ENCODE results near the gene PDE6A.

The PDE6A gene

DNA sequence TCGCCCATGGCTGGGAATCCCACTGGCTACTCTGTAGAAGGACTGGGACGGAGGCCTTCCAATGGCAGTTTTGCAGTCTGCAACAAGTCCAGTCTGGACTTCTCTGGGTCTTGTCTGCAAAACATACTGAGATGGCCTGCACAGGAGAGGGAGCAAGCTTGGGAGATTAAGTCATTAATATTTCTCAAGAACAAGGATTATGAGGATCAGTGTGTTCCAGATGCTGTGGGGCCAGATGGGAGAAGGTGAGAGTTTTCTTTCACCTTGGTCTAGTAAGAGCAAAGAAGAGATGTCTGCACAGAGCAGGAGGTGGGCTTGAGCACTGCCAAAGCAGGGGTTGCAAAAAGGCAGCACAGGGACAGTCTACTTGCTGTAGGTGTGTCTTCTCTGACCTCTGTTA is at the start of gene PDE6A:
PDE6A (minus strand) TSS at position 128 of the 400 bp plus-strand sequence; CDS start at position 8, 120 bp downstream.
- Histone ChIP-seq H3K36me3 (ENCODE audit: control insufficient read depth in 2 of 2, insufficient read depth in 2 of 2, low read length in 2 of 2) (no peaks in the 10 kb centered on the region), H3K27ac (ENCODE audit: low read length) (no peak within 1 kb of the TSS), H3K27me3 (ENCODE audit: control insufficient read depth in 1 of 2, insufficient read depth in 2 of 2, low read length in 2 of 2) (no peaks in the 10 kb centered on the region), H3K4me1 (ENCODE audit: control insufficient read depth, insufficient read depth, low read length) (no peaks in the 10 kb centered on the region), H3K9ac (ENCODE audit: low read length in 2 of 2) (no peak within 1 kb of the TSS), H3K9me3 (ENCODE audit: control insufficient read depth in 2 of 2, low read length in 2 of 2) (no peaks in the 10 kb centered on the region), H3K4me3 (ENCODE audit: low read length in 2 of 2) (no peak within 1 kb of the TSS)

DNA sequence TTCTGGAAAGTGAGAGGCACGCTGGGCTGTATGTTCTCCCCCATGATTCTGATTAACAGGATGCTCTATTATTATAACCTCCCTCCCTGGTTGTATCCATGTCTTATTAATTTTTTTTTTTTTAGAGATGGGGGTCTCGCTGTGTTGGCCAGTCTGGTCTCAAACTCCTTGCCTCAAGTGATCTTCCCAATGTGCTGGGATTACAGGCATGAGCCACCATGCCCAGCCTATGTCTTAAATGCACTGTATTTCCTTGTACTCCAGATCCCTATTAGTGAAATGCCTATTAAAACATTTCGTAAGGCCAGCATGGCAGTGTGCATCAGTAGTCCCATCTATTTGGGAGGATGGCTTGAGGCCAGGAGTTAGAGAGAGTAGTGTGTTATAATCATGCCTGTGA is 48.9 kb upstream of the PDE6A start:
- H3K4me3 ChIP-seq (ENCODE audit: low read length in 2 of 2), result no peak overlapping the region
- H3K9ac ChIP-seq (ENCODE audit: low read length in 2 of 2), result no peak overlapping the region
- H3K36me3 ChIP-seq (ENCODE audit: control insufficient read depth in 2 of 2, insufficient read depth in 2 of 2, low read length in 2 of 2), result peaks cover 11 to 14% of the 10 kb centered on the region in 2 donors
- H3K27me3 ChIP-seq (ENCODE audit: control insufficient read depth in 1 of 2, insufficient read depth in 2 of 2, low read length in 2 of 2), result no peaks in the 10 kb centered on the region
- no peak overlapping the region for H3K27ac ChIP-seq (ENCODE audit: low read length)
- no peaks in the 10 kb centered on the region for H3K9me3 ChIP-seq (ENCODE audit: control insufficient read depth in 2 of 2, low read length in 2 of 2)
- H3K4me1 ChIP-seq (ENCODE audit: control insufficient read depth, insufficient read depth, low read length), result no peaks in the 10 kb centered on the region

DNA sequence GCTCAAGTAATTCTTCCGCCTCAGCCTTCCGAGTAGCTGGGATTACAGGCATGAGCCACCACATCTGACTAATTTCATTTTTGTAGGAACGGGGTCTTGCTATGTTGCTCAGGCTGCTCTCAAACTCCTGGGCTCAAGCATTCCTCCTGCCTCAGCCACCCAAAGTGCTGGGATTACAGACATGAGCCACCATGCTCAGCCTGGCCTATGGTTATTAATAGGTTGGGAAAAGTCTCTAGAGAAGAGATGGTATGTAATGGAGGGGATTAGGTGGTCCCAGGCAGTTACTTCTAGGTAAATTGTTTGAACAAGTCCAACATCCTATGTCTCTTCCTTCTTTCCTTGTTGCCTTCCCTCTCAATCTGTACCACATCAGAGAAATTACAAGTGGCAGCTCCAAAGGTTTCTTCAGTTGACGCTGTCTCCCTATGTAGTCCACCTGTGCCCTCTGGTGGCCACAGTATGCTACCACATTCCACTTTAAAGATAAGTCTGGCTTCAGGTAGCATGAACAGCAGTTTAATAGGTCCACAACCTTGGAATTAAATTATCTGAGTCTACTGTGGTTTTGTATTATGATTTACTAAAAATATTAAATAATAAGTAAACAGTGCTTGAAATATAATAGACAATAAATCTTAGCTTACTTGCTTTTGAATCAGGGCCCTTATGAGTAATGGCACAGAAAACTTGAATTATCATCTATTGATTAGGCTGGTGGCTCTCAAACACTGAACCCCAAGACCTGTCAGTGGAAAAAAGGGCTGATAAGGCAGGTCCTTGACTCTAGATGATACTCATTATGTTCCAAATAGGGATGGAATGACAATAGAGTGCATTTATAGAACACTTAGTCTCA is 46.2 kb upstream of the PDE6A start:
- H3K9me3 ChIP-seq (ENCODE audit: control insufficient read depth in 2 of 2, low read length in 2 of 2), result no peaks in the 10 kb centered on the region
- H3K4me1 ChIP-seq (ENCODE audit: control insufficient read depth, insufficient read depth, low read length), result no peaks in the 10 kb centered on the region
- no peak overlapping the region for H3K4me3 ChIP-seq (ENCODE audit: low read length in 2 of 2)
- no peak overlapping the region for H3K27ac ChIP-seq (ENCODE audit: low read length)
- no peak overlapping the region for H3K9ac ChIP-seq (ENCODE audit: low read length in 2 of 2)
- H3K36me3 ChIP-seq (ENCODE audit: control insufficient read depth in 2 of 2, insufficient read depth in 2 of 2, low read length in 2 of 2), result peaks cover 11% of the 10 kb centered on the region in 2 donors
- no peaks in the 10 kb centered on the region for H3K27me3 ChIP-seq (ENCODE audit: control insufficient read depth in 1 of 2, insufficient read depth in 2 of 2, low read length in 2 of 2)

DNA sequence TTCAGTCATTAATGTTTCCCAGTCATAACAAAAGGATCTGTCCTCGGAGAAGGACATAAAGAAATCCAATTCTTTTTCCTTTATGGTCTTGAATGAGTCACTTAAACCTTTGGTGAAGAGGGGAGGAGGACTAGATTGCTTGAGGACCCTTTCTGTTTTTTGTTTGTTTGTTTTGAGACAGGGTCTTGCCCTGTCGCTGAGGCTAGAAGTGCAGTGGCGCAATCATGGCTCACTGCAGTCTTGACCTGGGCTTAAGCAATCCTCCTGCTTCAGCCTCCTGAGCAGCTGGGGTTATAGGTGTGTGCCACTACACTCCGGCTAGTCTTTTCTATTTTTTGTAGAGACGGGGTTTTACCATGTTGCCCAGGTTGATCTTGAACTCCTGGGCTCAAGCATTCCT is 43.5 kb upstream of the PDE6A start:
- Histone ChIP-seq H3K9ac (ENCODE audit: low read length in 2 of 2) (no peak overlapping the region), H3K4me3 (ENCODE audit: low read length in 2 of 2) (no peak overlapping the region), H3K4me1 (ENCODE audit: control insufficient read depth, insufficient read depth, low read length) (no peaks in the 10 kb centered on the region)

DNA sequence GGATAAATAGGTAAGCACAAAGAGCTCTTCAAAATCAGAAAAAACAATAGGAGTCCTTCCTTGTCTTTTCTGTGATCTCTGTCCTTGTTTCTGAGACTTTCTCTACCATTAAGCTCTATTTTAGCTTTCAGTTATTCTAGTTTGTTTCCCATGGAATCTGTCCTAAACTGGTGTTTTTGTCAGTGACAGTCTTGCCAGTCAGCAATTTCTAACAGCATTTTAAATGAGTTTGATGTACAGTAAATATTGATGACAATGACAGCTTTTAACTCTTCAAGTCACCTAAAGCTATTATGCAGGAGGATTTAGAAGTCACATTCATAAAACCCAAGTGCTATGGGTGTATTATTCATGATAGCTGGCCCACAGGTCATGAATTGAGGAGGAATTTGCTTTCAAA is 37.9 kb upstream of the PDE6A start:
- no peak overlapping the region for H3K9ac ChIP-seq (ENCODE audit: low read length in 2 of 2)
- H3K4me3 ChIP-seq (ENCODE audit: low read length in 2 of 2), result no peak overlapping the region
- H3K36me3 ChIP-seq (ENCODE audit: control insufficient read depth in 2 of 2, insufficient read depth in 2 of 2, low read length in 2 of 2), result peaks cover 10 to 11% of the 10 kb centered on the region in 2 donors
- H3K27ac ChIP-seq (ENCODE audit: low read length), result no peak overlapping the region
- H3K4me1 ChIP-seq (ENCODE audit: control insufficient read depth, insufficient read depth, low read length), result peaks cover 3% of the 10 kb centered on the region
- no peaks in the 10 kb centered on the region for H3K27me3 ChIP-seq (ENCODE audit: control insufficient read depth in 1 of 2, insufficient read depth in 2 of 2, low read length in 2 of 2)
- H3K9me3 ChIP-seq (ENCODE audit: control insufficient read depth in 2 of 2, low read length in 2 of 2), result no peaks in the 10 kb centered on the region

More for the DNA sequence above, 43.5 kb upstream of the PDE6A start:
- Histone ChIP-seq H3K27ac (ENCODE audit: low read length) (no peak overlapping the region), H3K27me3 (ENCODE audit: control insufficient read depth in 1 of 2, insufficient read depth in 2 of 2, low read length in 2 of 2) (no peaks in the 10 kb centered on the region), H3K36me3 (ENCODE audit: control insufficient read depth in 2 of 2, insufficient read depth in 2 of 2, low read length in 2 of 2) (peaks cover 0 to 2% of the 10 kb centered on the region in 2 donors), H3K9me3 (ENCODE audit: control insufficient read depth in 2 of 2, low read length in 2 of 2) (no peaks in the 10 kb centered on the region)

DNA sequence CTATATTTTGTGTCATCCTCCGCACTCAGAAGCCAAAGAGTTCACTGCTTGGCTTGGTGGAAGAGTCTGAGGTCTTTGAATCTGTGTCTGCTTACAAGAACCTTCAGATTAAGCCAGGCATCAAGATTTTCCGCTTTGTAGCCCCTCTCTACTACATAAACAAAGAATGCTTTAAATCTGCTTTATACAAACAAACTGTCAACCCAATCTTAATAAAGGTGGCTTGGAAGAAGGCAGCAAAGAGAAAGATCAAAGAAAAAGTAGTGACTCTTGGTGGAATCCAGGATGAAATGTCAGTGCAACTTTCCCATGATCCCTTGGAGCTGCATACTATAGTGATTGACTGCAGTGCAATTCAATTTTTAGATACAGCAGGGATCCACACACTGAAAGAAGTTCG is 36.6 kb upstream of the PDE6A start:
- no peaks in the 10 kb centered on the region for H3K9me3 ChIP-seq (ENCODE audit: control insufficient read depth in 2 of 2, low read length in 2 of 2)
- H3K36me3 ChIP-seq (ENCODE audit: control insufficient read depth in 2 of 2, insufficient read depth in 2 of 2, low read length in 2 of 2), result peaks cover 11% of the 10 kb centered on the region in 2 donors
- H3K27ac ChIP-seq (ENCODE audit: low read length), result no peak overlapping the region

DNA sequence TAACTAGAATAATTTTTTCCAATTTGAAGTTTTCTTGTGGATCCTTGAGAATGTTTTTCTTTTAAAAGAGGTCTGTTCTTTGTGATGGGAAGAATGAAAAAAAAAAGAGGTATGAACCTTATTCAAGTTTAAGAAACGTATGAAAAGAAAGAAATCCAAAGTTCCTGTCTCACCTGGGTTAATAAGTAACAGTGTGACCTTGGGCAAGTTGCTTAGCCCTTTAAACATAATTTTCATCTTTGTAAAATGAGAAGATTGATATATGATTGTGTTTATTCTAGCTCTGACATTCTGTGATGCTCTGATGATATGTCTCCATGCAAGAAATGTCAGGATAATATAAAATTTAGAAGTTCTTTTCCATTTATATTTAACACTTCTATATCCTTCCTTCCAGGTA is 35.3 kb upstream of the PDE6A start:
- H3K36me3 ChIP-seq (ENCODE audit: control insufficient read depth in 2 of 2, insufficient read depth in 2 of 2, low read length in 2 of 2), result peaks cover 11 to 12% of the 10 kb centered on the region in 2 donors

More for the DNA sequence above, 36.6 kb upstream of the PDE6A start:
- Histone ChIP-seq H3K27me3 (ENCODE audit: control insufficient read depth in 1 of 2, insufficient read depth in 2 of 2, low read length in 2 of 2) (no peaks in the 10 kb centered on the region), H3K4me3 (ENCODE audit: low read length in 2 of 2) (no peak overlapping the region), H3K9ac (ENCODE audit: low read length in 2 of 2) (no peak overlapping the region), H3K4me1 (ENCODE audit: control insufficient read depth, insufficient read depth, low read length) (peaks cover 3% of the 10 kb centered on the region)

DNA sequence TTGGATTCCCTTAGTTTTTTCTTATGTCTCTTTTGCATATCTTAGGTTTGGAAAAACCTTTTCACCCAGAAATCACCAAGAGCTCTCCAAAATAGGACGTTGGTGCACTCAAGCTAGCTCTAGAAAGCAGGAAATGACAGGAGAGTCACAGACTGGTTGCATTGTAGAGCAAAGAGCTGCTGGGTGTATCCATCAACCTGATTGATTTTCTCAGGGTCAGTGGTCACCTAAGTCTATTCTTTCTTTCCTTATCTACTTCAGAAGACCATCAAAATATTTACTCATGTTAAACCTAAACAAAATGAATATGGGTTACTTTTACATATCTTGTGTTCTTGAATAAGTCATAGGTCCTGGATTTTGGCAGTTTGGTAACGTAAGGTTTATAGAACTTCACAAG is 30.8 kb upstream of the PDE6A start:
- no peaks in the 10 kb centered on the region for H3K27me3 ChIP-seq (ENCODE audit: control insufficient read depth in 1 of 2, insufficient read depth in 2 of 2, low read length in 2 of 2)
- H3K9ac ChIP-seq (ENCODE audit: low read length in 2 of 2), result no peak overlapping the region
- no peaks in the 10 kb centered on the region for H3K9me3 ChIP-seq (ENCODE audit: control insufficient read depth in 2 of 2, low read length in 2 of 2)
- no peak overlapping the region for H3K4me3 ChIP-seq (ENCODE audit: low read length in 2 of 2)
- no peak overlapping the region for H3K27ac ChIP-seq (ENCODE audit: low read length)
- no peaks in the 10 kb centered on the region for H3K4me1 ChIP-seq (ENCODE audit: control insufficient read depth, insufficient read depth, low read length)
- H3K36me3 ChIP-seq (ENCODE audit: control insufficient read depth in 2 of 2, insufficient read depth in 2 of 2, low read length in 2 of 2), result peaks cover 9 to 10% of the 10 kb centered on the region in 2 donors

More for the DNA sequence above, 35.3 kb upstream of the PDE6A start:
- H3K27me3 ChIP-seq (ENCODE audit: control insufficient read depth in 1 of 2, insufficient read depth in 2 of 2, low read length in 2 of 2), result no peaks in the 10 kb centered on the region
- no peak overlapping the region for H3K27ac ChIP-seq (ENCODE audit: low read length)
- no peaks in the 10 kb centered on the region for H3K9me3 ChIP-seq (ENCODE audit: control insufficient read depth in 2 of 2, low read length in 2 of 2)
- no peak overlapping the region for H3K9ac ChIP-seq (ENCODE audit: low read length in 2 of 2)
- H3K4me1 ChIP-seq (ENCODE audit: control insufficient read depth, insufficient read depth, low read length), result peaks cover 3% of the 10 kb centered on the region
- no peak overlapping the region for H3K4me3 ChIP-seq (ENCODE audit: low read length in 2 of 2)

DNA sequence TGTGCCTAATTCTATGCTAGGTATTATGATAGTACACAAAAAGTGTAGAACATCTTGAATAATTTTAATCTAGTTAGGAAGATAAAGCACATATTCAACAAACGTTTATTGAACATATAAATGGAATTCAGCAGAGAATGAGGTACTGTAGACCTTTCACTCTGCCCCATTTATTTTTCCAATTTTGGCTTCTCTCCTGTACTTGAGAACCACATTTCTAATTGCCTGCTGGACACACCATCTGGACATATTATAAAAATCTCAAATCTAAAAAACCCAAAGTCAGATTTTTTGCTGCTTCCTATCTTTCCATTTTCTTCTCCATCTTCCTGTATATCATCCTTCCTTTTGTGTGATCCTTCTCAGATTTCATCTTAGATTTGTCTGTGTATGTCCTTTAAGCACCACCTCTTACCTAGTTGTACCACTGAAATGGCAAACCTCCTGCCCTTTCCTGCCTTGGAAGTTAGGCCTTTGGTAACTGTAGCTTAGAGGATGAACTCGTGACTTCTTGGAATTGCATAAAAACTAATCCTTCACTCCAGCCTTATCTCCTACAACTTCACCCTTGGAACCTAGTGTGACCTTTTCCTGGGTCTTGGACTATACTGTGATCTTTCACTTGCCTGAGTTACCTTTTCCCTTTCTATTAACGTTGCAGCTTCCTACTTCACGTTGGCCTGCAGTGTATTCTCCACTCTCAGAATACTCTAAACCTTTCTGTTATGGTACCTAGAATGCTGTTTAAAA is 24.8 kb upstream of the PDE6A start:
- H3K9ac ChIP-seq (ENCODE audit: low read length in 2 of 2), result no peak overlapping the region
- H3K36me3 ChIP-seq (ENCODE audit: control insufficient read depth in 2 of 2, insufficient read depth in 2 of 2, low read length in 2 of 2), result no peaks in the 10 kb centered on the region
- no peak overlapping the region for H3K4me3 ChIP-seq (ENCODE audit: low read length in 2 of 2)
- H3K4me1 ChIP-seq (ENCODE audit: control insufficient read depth, insufficient read depth, low read length), result no peaks in the 10 kb centered on the region
- no peaks in the 10 kb centered on the region for H3K27me3 ChIP-seq (ENCODE audit: control insufficient read depth in 1 of 2, insufficient read depth in 2 of 2, low read length in 2 of 2)
- H3K27ac ChIP-seq (ENCODE audit: low read length), result no peak overlapping the region
- H3K9me3 ChIP-seq (ENCODE audit: control insufficient read depth in 2 of 2, low read length in 2 of 2), result no peaks in the 10 kb centered on the region

DNA sequence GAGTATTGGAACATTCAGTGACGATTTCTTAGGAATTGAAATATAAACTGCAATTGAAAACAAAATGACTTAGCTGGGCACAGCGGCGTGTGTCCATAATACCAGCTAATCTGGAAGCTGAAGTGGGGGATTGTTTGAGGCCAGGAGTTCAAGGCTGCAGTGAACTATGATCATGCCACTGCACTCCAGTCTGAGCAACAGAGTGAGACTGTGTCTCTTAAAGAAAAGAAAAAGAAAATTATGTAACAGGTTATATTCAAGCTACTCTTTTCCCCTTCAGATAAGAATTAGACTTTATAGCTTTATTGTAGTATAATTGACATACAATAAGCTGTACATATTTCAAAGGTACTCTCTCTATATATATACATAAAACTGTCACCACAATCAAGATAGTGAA is 22.4 kb upstream of the PDE6A start:
- Histone ChIP-seq H3K4me3 (ENCODE audit: low read length in 2 of 2) (no peak overlapping the region), H3K36me3 (ENCODE audit: control insufficient read depth in 2 of 2, insufficient read depth in 2 of 2, low read length in 2 of 2) (no peaks in the 10 kb centered on the region), H3K9ac (ENCODE audit: low read length in 2 of 2) (no peak overlapping the region), H3K9me3 (ENCODE audit: control insufficient read depth in 2 of 2, low read length in 2 of 2) (no peaks in the 10 kb centered on the region), H3K4me1 (ENCODE audit: control insufficient read depth, insufficient read depth, low read length) (no peaks in the 10 kb centered on the region), H3K27me3 (ENCODE audit: control insufficient read depth in 1 of 2, insufficient read depth in 2 of 2, low read length in 2 of 2) (no peaks in the 10 kb centered on the region), H3K27ac (ENCODE audit: low read length) (no peak overlapping the region)

DNA sequence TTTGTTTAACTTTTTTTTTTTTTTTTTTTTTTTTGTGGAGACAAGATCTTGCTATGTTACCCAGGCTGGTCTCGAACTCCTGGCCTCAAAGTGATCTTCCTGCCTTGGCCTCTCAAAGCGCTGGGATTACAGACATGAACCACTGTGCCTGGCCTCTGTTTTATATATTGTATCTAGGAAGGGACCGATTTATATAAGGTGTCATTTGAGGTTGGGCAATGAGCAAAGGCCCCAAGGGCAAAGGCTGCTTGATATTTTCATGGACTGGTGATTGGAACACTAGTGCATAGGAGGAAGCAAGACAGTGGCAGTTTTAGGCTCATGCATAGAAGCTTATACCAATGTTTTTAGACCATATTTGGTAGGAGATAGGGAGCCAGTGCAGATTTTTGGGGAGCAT is 19.1 kb upstream of the PDE6A start:
- Histone ChIP-seq H3K36me3 (ENCODE audit: control insufficient read depth in 2 of 2, insufficient read depth in 2 of 2, low read length in 2 of 2) (no peaks in the 10 kb centered on the region), H3K4me1 (ENCODE audit: control insufficient read depth, insufficient read depth, low read length) (peaks cover 15% of the 10 kb centered on the region), H3K27me3 (ENCODE audit: control insufficient read depth in 1 of 2, insufficient read depth in 2 of 2, low read length in 2 of 2) (no peaks in the 10 kb centered on the region), H3K9ac (ENCODE audit: low read length in 2 of 2) (no peak overlapping the region), H3K27ac (ENCODE audit: low read length) (no peak overlapping the region), H3K4me3 (ENCODE audit: low read length in 2 of 2) (no peak overlapping the region), H3K9me3 (ENCODE audit: control insufficient read depth in 2 of 2, low read length in 2 of 2) (no peaks in the 10 kb centered on the region)

All from stomach smooth muscle (tissue), 2 donors.